Measurements from ENCODE around the gene SEMA6A. TPM values are rescaled to one million over a fixed set of nuclear protein-coding genes. Genes with fewer than 3 reads are reported as not detected.

SEMA6A gene
- total RNA-seq, result not detected

- no peak for DNase-seq
Measured at GRCh38 chr5:116574367-116575325, at the start of gene SEMA6A. SEMA6A (minus strand) TSS chr5:116574823; CDS start chr5:116504944, 69,879 bp downstream.

GRCh38 chr5:116622375-116623050, 47.9 kb upstream of the SEMA6A start:
- no peak for DNase-seq

GRCh38 chr5:116621599-116621998, 47.0 kb upstream of the SEMA6A start:
- DNase-seq, result no peak

GRCh38 chr5:116616876-116617275, 42.3 kb upstream of the SEMA6A start:
- no peak for DNase-seq

- DNase-seq, result no peak
Measured at GRCh38 chr5:116614603-116614920, 39.9 kb upstream of the SEMA6A start.

- DNase-seq, result no peak
Measured at GRCh38 chr5:116613445-116613844, 38.8 kb upstream of the SEMA6A start.

GRCh38 chr5:116612431-116612830, 37.8 kb upstream of the SEMA6A start:
- DNase-seq, result no peak

- DNase-seq, result no peak
Measured at GRCh38 chr5:116605310-116606070, 30.9 kb upstream of the SEMA6A start.

- no peak for DNase-seq
Measured at GRCh38 chr5:116604805-116605204, 30.2 kb upstream of the SEMA6A start.

GRCh38 chr5:116600876-116601275, 26.3 kb upstream of the SEMA6A start:
- no peak for DNase-seq

- DNase-seq, result no peak
Measured at GRCh38 chr5:116598911-116599310, 24.3 kb upstream of the SEMA6A start.

GRCh38 chr5:116595498-116595897, 20.9 kb upstream of the SEMA6A start:
- no peak for DNase-seq

- DNase-seq, result no peak
Measured at GRCh38 chr5:116593340-116593739, 18.7 kb upstream of the SEMA6A start.

- DNase-seq, result no peak
Measured at GRCh38 chr5:116585227-116585626, 10.6 kb upstream of the SEMA6A start.

GRCh38 chr5:116583862-116584222, 9.2 kb upstream of the SEMA6A start:
- no peak for DNase-seq

- DNase-seq, result no peak
Measured at GRCh38 chr5:116583085-116583861, 8.7 kb upstream of the SEMA6A start.

- no peak for DNase-seq
Measured at GRCh38 chr5:116581910-116582309, 7.3 kb upstream of the SEMA6A start.

- DNase-seq, result no peak
Measured at GRCh38 chr5:116579144-116579543, 4.5 kb upstream of the SEMA6A start.

- no peak for DNase-seq
Measured at GRCh38 chr5:116578676-116579075, 4.1 kb upstream of the SEMA6A start.

- no peak for DNase-seq
Measured at GRCh38 chr5:116577064-116577788, 2.6 kb upstream of the SEMA6A start.

- no peak for DNase-seq
Measured at GRCh38 chr5:116576053-116576713, 1.6 kb upstream of the SEMA6A start.

Measured in effector CD4-positive, alpha-beta T cell (primary cell).